ENCODE results near the gene TNFRSF12A.

- no peak for TF ChIP-seq CTCF (IDR thresholded peaks at IDR 0.05)
- TF ChIP-seq POLR2A (IDR thresholded peaks at IDR 0.05): no peak
Measured at GRCh38 chr16:3008690-3009037, 11.5 kb upstream of the TNFRSF12A start.
